DOHH2 (cell line): Measurements from ENCODE around the gene STOML1.
A peak's percentile ranks its signal among the peaks of the same experiment; 100 is the strongest.

ENCODE experiments used
- H3F3A ChIP-seq: fragments of 200-600 bp; sonication (generic), shearing (Covaris generic); 2 replicates; pipeline ENCODE4 v1.6.0; 2016; ENCODE audit warnings: antibody characterized with exemption, mild to moderate bottlenecking; ENCODE audit not compliant: control insufficient read depth, insufficient read depth
- H3K27ac ChIP-seq: fragments of 200-600 bp; sonication (generic); 2 replicates; pipeline ENCODE4 v1.5.1; 2014; ENCODE audit warnings: low read depth, mild to moderate bottlenecking, low read length, moderate library complexity
- H3K27me3 ChIP-seq: fragments of 200-600 bp; sonication (generic); 2 replicates; pipeline ENCODE4 v1.6.1; 2014; ENCODE audit warnings: mild to moderate bottlenecking, low read length, mixed read lengths; ENCODE audit not compliant: control insufficient read depth
- H3K36me3 ChIP-seq: fragments of 200-600 bp; sonication (generic); 2 replicates; pipeline ENCODE4 v1.6.1; 2014; ENCODE audit warnings: mild to moderate bottlenecking, low read length, moderate library complexity, mixed read lengths; ENCODE audit not compliant: control insufficient read depth
- H3K4me1 ChIP-seq: fragments of 200-600 bp; sonication (generic); 2 replicates; pipeline ENCODE4 v1.6.1; 2014; ENCODE audit warnings: mild to moderate bottlenecking, low read length, mixed read lengths; ENCODE audit not compliant: control insufficient read depth
- H3K4me2 ChIP-seq: fragments of 200-600 bp; sonication (generic); 2 replicates; pipeline ENCODE4 v1.6.0; 2014; ENCODE audit warnings: mild to moderate bottlenecking, low read length, moderate library complexity
- H3K4me3 ChIP-seq: fragments of 200-600 bp; sonication (generic); 2 replicates; pipeline ENCODE4 v1.5.1; 2014; ENCODE audit warnings: mild to moderate bottlenecking, low read length, mixed read lengths
- H3K79me2 ChIP-seq: fragments of 200-600 bp; sonication (generic); 2 replicates; pipeline ENCODE4 v1.6.1; 2014; ENCODE audit warnings: mild to moderate bottlenecking, low read length, mixed read lengths; ENCODE audit not compliant: control insufficient read depth
- H3K9me2 ChIP-seq: fragments of 200-600 bp; sonication (generic); replicated peaks from 2 replicates; pipeline ENCODE4 v1.6.1; 2014; ENCODE audit warnings: mild to moderate bottlenecking, low read length, mixed read lengths; ENCODE audit not compliant: control insufficient read depth
- H3K9me3 ChIP-seq: fragments of 200-600 bp; sonication (generic); 2 replicates; pipeline ENCODE4 v1.6.1; 2014; ENCODE audit warnings: antibody characterized with exemption, low read length, mixed read lengths; ENCODE audit not compliant: control insufficient read depth, insufficient read depth
- H4K20me1 ChIP-seq: fragments of 200-600 bp; sonication (generic); 2 replicates; pipeline ENCODE4 v1.6.0; 2014; ENCODE audit warnings: low read depth, mild to moderate bottlenecking, antibody characterized with exemption, low read length, moderate library complexity; ENCODE audit not compliant: control insufficient read depth, insufficient read depth
- CTCF ChIP-seq: fragments of 200-600 bp; sonication (generic); IDR thresholded peaks from one replicate; pipeline ENCODE4 v1.5.1; 2014; ENCODE audit warnings: antibody characterized with exemption, mild to moderate bottlenecking, low read depth, low read length; ENCODE audit not compliant: poor library complexity, severe bottlenecking
- EZH2phosphoT487 ChIP-seq: fragments of 200-600 bp; sonication (generic); IDR thresholded peaks from 2 replicates; pipeline ENCODE4 v1.6.1; 2017; ENCODE audit warnings: borderline replicate concordance, mild to moderate bottlenecking, antibody characterized with exemption, low read length, moderate library complexity, mixed read lengths

STOML1 gene

DNA sequence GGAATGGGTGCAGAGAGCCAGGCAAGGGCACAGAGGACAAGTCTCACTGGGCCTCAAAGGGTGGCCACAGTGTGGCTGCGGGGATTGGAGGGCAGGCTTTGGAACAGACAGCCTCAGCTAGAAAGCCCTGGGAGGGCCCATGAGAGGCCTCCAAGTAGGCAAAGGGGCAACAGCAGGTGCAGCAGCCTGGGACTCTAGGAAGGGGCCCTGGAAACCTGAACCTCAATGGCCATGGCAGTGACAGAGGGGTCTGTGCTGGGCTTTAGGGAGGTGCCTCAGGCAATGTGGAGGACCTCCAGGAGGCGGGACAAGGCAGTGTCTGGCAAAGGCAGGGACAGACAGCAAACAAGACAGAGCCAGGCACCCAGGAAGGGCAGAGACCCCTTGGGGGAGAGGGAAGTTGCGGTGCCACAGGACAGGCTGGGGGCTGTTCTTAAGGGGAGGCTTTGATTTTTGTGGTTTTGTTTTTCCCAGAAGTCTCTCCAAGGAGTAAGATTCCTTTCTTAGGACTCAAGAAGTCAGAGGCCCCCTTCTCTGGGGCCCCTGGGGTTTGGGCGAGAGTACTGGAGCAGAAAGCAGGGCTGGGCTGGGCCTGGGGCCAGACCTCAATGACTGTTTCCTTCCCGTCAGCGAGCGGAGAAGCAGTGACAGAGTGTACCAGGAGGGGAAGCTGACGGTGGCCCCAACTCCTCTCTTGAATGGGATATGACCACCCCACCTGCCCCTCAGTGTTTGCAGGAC, 9.7 kb downstream of the STOML1 start:
- no peaks in the 10 kb centered on the region for H4K20me1 ChIP-seq
- no peaks in the 10 kb centered on the region for H3K9me2 ChIP-seq
- TF ChIP-seq EZH2phosphoT487, result no peak
- TF ChIP-seq CTCF, result no peak
- H3K4me2 ChIP-seq, result peak overlapping the region; percentile 50
- H3K27ac ChIP-seq, result no peak overlapping the region
- H3K36me3 ChIP-seq, result no peaks in the 10 kb centered on the region
- H3K4me1 ChIP-seq, result peaks cover 19% of the 10 kb centered on the region
- H3K27me3 ChIP-seq, result peaks cover 6% of the 10 kb centered on the region
- H3F3A ChIP-seq, result no peaks in the 10 kb centered on the region
- H3K4me3 ChIP-seq, result peak overlapping the region; percentile 27; the same call in 1 of the 2 replicates
- no peaks in the 10 kb centered on the region for H3K9me3 ChIP-seq
- no peaks in the 10 kb centered on the region for H3K79me2 ChIP-seq

GRCh38 chr15:73981761-73982221, 10.3 kb downstream of the STOML1 start:
- Histone ChIP-seq H3F3A (no peaks in the 10 kb centered on the region), H3K79me2 (no peaks in the 10 kb centered on the region), H3K4me1 (peaks cover 19% of the 10 kb centered on the region), H3K9me2 (no peaks in the 10 kb centered on the region), H3K27me3 (peaks cover 6% of the 10 kb centered on the region), H3K4me3 (no peak overlapping the region), H3K4me2 (no peak overlapping the region; the same call in 1 of the 2 replicates), H3K36me3 (no peaks in the 10 kb centered on the region), H3K27ac (no peak overlapping the region), H3K9me3 (no peaks in the 10 kb centered on the region), H4K20me1 (no peaks in the 10 kb centered on the region)
- TF ChIP-seq CTCF (no peak), EZH2phosphoT487 (no peak)

DNA sequence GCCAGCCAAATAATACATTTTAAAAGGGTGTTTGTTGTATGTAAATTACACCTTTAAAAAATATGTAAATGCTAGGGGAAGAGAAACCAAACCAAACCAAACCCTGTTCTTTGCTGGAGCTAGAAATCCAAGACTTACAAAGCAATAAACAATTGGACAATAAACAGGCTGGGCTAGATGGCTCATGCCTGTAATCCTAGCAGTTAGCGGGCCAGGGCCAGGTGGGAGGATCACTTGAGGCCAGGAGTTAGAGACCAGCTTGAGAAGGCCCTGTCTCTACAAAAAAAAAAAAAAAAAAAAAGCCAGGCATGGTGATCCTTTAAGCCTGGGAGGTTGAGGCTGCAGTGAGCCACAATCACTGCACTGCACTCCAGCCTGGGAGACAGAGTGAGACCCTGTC, 12.5 kb downstream of the STOML1 start:
- Histone ChIP-seq H3K4me1 (peaks cover 19% of the 10 kb centered on the region), H3K4me3 (no peak overlapping the region), H3K9me2 (no peaks in the 10 kb centered on the region), H3K27ac (no peak overlapping the region), H3K79me2 (no peaks in the 10 kb centered on the region), H3K27me3 (peaks cover 25% of the 10 kb centered on the region), H3K36me3 (no peaks in the 10 kb centered on the region), H3F3A (no peaks in the 10 kb centered on the region), H3K4me2 (no peak overlapping the region), H4K20me1 (no peaks in the 10 kb centered on the region), H3K9me3 (0 out of 2 replicates have a peak, but pooled peaks cover under 1% of the 10 kb centered on the region)
- TF ChIP-seq EZH2phosphoT487 (no peak), CTCF (no peak)
